ENCODE measurements around the gene RXRG. TPM values are rescaled to one million over a fixed set of nuclear protein-coding genes. Genes with fewer than 3 reads are reported as not detected.

Gene RXRG
- total RNA-seq, 1 donor from 2014 or later, result not detected

GRCh38 chr1:165355139-165355976 lies 89.6 kb downstream of the RXRG start:
- no peak overlapping the region for H3K4me3 ChIP-seq (ENCODE audit: insufficient read depth, low read depth, low read length)
- Mint-ChIP-seq H3K4me1 (ENCODE audit: low read depth, unreplicated experiment) (peaks cover 8% of the 10 kb centered on the region), H3K9me3 (ENCODE audit: unreplicated experiment) (peaks cover 8% of the 10 kb centered on the region), H3K36me3 (ENCODE audit: low read depth, unreplicated experiment) (no peaks in the 10 kb centered on the region), H3K27me3 (ENCODE audit: low read depth, unreplicated experiment) (peaks cover 89% of the 10 kb centered on the region), H3K27ac (ENCODE audit: unreplicated experiment) (peak overlapping the region; percentile 18), H3K4me3 (ENCODE audit: unreplicated experiment) (no peak overlapping the region)
- H3K9me3 ChIP-seq (ENCODE audit: insufficient read depth, low read depth, low read length), result no peaks in the 10 kb centered on the region
- H3K27me3 ChIP-seq (ENCODE audit: insufficient read depth, low read length), result peaks cover 82% of the 10 kb centered on the region
- no peaks in the 10 kb centered on the region for H3K36me3 ChIP-seq (ENCODE audit: insufficient read depth, low read length)
- H3K9ac ChIP-seq (ENCODE audit: low read length), result no peak overlapping the region
- no peak for DNase-seq (ENCODE audit: low read depth)
- FAIRE-seq, result no peak
- TF ChIP-seq CTCF (IDR thresholded peaks at IDR 0.05; ENCODE audit: insufficient read depth, low read depth, low read length) (no peak), EZH2 (IDR thresholded peaks at IDR 0.05; ENCODE audit: insufficient read depth, low read length) (no peak)
- no peak overlapping the region for H2AFZ ChIP-seq (ENCODE audit: low read depth, low read length)
- no peaks in the 10 kb centered on the region for H3K4me1 ChIP-seq (ENCODE audit: insufficient read depth, low read length)
- no peaks in the 10 kb centered on the region for H3K79me2 ChIP-seq (ENCODE audit: insufficient read depth, low read length)
- H3K27ac ChIP-seq (ENCODE audit: low read depth, low read length), result no peak overlapping the region
- H4K20me1 ChIP-seq (ENCODE audit: insufficient read depth, low read length), result no peaks in the 10 kb centered on the region
- no peak overlapping the region for H3K4me2 ChIP-seq (ENCODE audit: low read length)

GRCh38 chr1:165354739-165355138 lies 90.2 kb downstream of the RXRG start:
- Histone ChIP-seq H3K9ac (ENCODE audit: low read length) (no peak overlapping the region), H3K4me1 (ENCODE audit: insufficient read depth, low read length) (no peaks in the 10 kb centered on the region), H3K4me3 (ENCODE audit: insufficient read depth, low read depth, low read length) (no peak overlapping the region), H4K20me1 (ENCODE audit: insufficient read depth, low read length) (no peaks in the 10 kb centered on the region), H3K36me3 (ENCODE audit: insufficient read depth, low read length) (no peaks in the 10 kb centered on the region), H3K9me3 (ENCODE audit: insufficient read depth, low read depth, low read length) (no peaks in the 10 kb centered on the region), H3K79me2 (ENCODE audit: insufficient read depth, low read length) (no peaks in the 10 kb centered on the region), H3K4me2 (ENCODE audit: low read length) (no peak overlapping the region), H3K27ac (ENCODE audit: low read depth, low read length) (no peak overlapping the region), H2AFZ (ENCODE audit: low read depth, low read length) (no peak overlapping the region), H3K27me3 (ENCODE audit: insufficient read depth, low read length) (peaks cover 83% of the 10 kb centered on the region)
- TF ChIP-seq CTCF (IDR thresholded peaks at IDR 0.05; ENCODE audit: insufficient read depth, low read depth, low read length), result no peak
- no peak for TF ChIP-seq EZH2 (IDR thresholded peaks at IDR 0.05; ENCODE audit: insufficient read depth, low read length)
- Mint-ChIP-seq H3K4me3 (ENCODE audit: unreplicated experiment) (no peak overlapping the region), H3K27me3 (ENCODE audit: low read depth, unreplicated experiment) (peaks cover 88% of the 10 kb centered on the region), H3K9me3 (ENCODE audit: unreplicated experiment) (peaks cover 8% of the 10 kb centered on the region), H3K27ac (ENCODE audit: unreplicated experiment) (no peak overlapping the region), H3K36me3 (ENCODE audit: low read depth, unreplicated experiment) (no peaks in the 10 kb centered on the region), H3K4me1 (ENCODE audit: low read depth, unreplicated experiment) (peaks cover 8% of the 10 kb centered on the region)
- DNase-seq (ENCODE audit: low read depth) (no peak), FAIRE-seq (no peak)
